Activated CD8-positive, alpha-beta memory T cell treated with anti-CD3 and anti-CD28 coated beads for 24 hours (primary cell): ENCODE measurements around the gene SLC15A2.

ENCODE experiments used
- DNase-seq: peaks from one replicate; pipeline ENCODE4 v3.0.0-alpha.2; 2020

Gene SLC15A2

DNA sequence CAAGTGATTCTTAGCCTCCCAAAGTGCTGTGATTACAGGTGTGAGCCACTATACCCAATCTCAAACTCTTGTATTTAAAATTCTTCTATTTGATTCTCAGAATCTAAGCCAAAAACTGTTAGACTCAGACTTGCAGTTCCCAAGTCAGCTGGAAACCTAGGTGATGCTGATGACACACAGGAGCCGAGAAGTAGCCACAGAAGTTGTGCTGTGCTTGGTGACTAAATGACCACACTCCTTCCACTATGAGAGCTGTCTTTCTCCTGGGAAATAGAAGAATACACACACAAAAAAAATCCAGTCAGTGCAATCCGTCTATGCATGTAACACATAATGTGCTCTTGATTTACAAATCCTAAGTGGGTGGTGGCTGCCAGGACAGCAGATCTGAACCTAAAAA is 93.9 kb downstream of the SLC15A2 start:
- DNase-seq, result no peak

- no peak for DNase-seq
Measured at GRCh38 chr3:121989943-121990342, 95.7 kb downstream of the SLC15A2 start.

GRCh38 chr3:121992601-121993560 is 98.7 kb downstream of the SLC15A2 start:
- no peak for DNase-seq
